ENCODE data around the gene AP1B1. TPM values are rescaled to one million over a fixed set of nuclear protein-coding genes. Genes with fewer than 3 reads are reported as not detected.

The AP1B1 gene
- total RNA-seq, 8 experiments from 2014 or later = 31.3 to 60.4 (median 45.4) TPM

DNA sequence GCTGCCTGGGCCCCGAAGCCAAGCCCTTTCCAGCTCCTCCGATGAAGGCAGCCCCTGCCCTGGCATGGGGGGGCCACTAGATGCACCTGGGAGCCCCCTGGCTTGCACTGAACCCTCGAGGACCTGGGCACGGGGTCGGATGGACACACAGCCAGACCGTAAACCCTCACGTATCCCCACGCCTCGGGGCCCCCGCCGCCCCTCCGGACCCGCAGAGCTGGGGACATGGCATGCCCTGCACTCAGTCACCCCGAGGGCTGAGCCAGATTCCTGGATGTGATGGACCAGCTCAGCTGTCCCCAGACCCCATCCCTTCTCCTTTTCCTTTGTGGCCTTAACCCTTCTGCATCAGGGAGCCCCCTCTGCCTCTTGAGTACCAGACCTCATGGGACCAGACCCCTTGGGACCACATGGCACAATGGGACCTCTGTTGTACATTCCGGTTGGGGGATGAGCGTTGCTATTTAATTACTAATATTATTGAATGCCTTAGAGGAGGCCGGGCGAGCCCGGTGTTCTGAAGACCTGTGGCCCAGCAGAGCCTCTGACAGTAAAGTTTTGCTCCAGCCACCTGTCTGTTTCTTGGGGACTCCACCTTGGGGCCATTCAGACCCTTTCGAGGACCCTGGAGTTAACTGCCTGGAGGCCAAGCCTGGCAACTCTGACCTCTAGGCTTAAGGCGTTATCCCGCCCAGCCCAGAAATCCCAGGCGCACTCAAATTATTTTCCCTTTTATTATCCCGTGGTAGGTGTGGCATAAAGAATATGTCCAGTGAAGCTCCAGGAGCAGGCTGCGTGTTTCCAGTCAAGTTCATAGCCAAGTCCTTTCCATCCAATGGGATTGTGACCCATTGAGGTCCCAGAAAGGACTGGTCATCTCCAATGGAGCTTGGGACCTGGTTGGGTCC lies 75.9 kb downstream of the AP1B1 start:
- WGBS, 10 experiments = 17 to 100% (median 93%) methylated on average over 1 to 13 of the region's 25 CpGs; no CpG with 5 or more reads in 1 of the 10 experiments
- H3K4me3 ChIP-seq = no peak overlapping the region
- peaks cover 12 to 14% of the 10 kb centered on the region in 2 donors for H3K4me1 ChIP-seq (replicated peaks in 1 of 2)
- in situ Hi-C loops (cut with MboI; ENCODE audit: low pct_unique_long_range_greater_than_20kb in 2 of 9, low sequenced_read_pairs in 9 of 9, unreplicated experiment in 9 of 9) = no loop called here
- no peak overlapping the region for H3K27ac ChIP-seq
- ATAC-seq (replicated peaks in 6 of 8) = no peak

DNA sequence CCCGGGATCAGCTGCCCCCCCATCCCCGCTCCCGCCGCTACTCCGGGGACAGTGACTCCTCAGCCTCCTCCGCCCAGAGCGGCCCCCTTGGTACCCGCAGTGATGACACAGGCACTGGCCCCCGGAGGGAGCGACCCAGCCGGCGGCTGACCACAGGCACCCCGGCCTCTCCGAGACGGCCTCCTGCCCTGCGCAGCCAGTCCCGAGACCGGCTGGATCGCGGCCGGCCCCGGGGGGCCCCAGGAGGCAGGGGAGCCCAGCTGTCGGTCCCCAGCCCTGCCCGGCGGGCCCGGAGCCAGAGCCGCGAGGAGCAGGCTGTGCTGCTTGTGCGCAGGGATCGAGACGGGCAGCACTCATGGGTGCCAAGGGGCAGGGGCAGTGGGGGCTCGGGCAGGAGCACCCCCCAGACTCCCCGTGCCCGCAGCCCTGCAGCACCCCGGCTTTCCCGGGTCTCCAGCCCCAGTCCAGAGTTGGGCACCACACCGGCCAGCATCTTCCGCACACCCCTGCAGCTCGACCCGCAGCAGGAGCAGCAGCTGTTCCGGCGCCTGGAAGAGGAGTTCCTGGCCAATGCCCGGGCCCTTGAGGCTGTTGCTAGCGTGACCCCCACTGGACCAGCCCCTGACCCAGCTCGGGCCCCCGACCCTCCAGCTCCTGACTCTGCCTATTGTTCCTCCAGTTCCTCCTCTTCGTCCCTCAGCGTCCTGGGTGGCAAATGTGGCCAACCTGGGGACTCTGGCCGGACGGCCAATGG lies 76.7 kb downstream of the AP1B1 start:
- peaks cover 12 to 14% of the 10 kb centered on the region in 2 donors for H3K4me1 ChIP-seq (replicated peaks in 1 of 2)
- ATAC-seq (replicated peaks in 6 of 8) = peak in 3 of 8 experiments; percentile 0 to 2 (median 1)
- no peak overlapping the region for H3K4me3 ChIP-seq
- 51 to 100% (median 80%) methylated on average over 1 to 9 of the region's 50 CpGs; no CpG with 5 or more reads in 6 of the 10 experiments for WGBS, 10 experiments
- no peak overlapping the region for H3K27ac ChIP-seq
- in situ Hi-C loops (cut with MboI; ENCODE audit: low pct_unique_long_range_greater_than_20kb in 2 of 9, low sequenced_read_pairs in 9 of 9, unreplicated experiment in 9 of 9) = no loop called here

DNA sequence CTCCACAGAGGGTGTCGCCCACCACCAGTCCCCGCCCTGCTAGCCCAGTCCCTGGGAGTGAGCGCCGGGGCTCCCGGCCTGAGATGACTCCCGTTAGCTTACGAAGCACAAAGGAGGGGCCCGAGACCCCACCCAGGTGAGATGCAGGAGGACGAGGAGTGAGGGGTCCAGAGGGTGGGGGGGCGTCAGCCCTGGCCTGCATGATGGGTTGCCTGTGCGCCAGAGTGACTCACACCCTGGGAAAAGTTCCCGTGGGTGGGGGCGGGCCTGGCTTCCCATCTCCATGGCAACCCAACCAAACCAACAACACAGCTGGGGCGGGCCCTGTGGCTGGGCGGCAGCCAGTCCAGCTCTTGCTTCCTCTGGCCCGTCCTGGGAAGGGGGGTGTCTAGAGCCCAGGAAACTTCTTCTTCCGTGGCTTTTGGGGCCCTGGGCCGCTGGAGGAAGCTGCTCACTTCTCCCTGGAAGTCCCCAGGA lies 77.5 kb downstream of the AP1B1 start:
- Histone ChIP-seq H3K27ac (no peak overlapping the region), H3K4me3 (no peak overlapping the region), H3K4me1 (replicated peaks in 1 of 2) (peaks cover 12 to 14% of the 10 kb centered on the region in 2 donors)
- in situ Hi-C loops (cut with MboI; ENCODE audit: low pct_unique_long_range_greater_than_20kb in 2 of 9, low sequenced_read_pairs in 9 of 9, unreplicated experiment in 9 of 9) = no loop called here
- peak; percentile 62 to 75 (median 70) for ATAC-seq (replicated peaks in 6 of 8)
- no CpG with 5 or more reads among the region's 18 CpGs for WGBS, 10 experiments

DNA sequence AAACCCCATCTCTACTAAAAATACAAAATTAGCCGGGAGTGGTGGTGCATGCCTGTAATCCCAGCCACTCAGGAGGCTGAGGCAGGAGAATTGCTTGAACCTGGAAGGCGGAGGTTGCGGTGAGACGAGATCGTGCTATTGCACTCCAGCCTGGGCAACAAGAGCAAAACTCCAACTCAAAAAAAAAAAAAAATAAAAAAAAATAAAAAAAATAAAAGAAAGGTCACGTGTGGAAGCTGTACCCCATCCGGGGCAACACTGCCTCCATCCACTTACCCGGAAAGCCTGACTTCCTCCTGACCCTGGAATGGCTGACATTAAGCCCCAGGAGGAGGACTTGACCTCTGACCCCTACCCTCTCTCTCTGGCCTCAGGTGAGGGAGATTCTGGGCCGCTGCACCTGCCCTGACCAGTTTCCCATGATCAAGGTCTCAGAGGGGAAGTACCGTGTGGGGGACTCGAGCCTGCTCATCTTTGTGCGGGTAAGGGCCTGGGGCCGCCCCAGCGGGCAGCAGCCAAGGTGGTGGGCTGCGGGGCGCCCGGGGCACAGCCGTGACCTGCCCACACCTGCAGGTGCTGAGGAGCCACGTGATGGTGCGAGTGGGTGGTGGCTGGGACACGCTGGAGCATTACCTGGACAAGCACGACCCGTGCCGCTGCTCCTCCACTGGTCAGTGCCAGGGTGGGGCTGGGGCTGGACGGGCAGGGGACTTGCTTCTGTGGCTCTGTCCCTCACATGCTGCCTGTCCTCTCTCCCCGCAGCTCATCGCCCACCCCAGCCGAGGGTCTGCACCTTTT lies 78.1 kb downstream of the AP1B1 start:
- peaks cover 12 to 14% of the 10 kb centered on the region in 2 donors for H3K4me1 ChIP-seq (replicated peaks in 1 of 2)
- in situ Hi-C loops (cut with MboI; ENCODE audit: low pct_unique_long_range_greater_than_20kb in 2 of 9, low sequenced_read_pairs in 9 of 9, unreplicated experiment in 9 of 9) = no loop called here
- no peak overlapping the region for H3K27ac ChIP-seq
- H3K4me3 ChIP-seq = no peak overlapping the region
- WGBS, 10 experiments = 54 to 94% (median 77%) methylated on average over 3 to 8 of the region's 28 CpGs; no CpG with 5 or more reads in 1 of the 10 experiments
- ATAC-seq (replicated peaks in 6 of 8) = peak in 2 of 8 experiments; percentile 1 to 7

DNA sequence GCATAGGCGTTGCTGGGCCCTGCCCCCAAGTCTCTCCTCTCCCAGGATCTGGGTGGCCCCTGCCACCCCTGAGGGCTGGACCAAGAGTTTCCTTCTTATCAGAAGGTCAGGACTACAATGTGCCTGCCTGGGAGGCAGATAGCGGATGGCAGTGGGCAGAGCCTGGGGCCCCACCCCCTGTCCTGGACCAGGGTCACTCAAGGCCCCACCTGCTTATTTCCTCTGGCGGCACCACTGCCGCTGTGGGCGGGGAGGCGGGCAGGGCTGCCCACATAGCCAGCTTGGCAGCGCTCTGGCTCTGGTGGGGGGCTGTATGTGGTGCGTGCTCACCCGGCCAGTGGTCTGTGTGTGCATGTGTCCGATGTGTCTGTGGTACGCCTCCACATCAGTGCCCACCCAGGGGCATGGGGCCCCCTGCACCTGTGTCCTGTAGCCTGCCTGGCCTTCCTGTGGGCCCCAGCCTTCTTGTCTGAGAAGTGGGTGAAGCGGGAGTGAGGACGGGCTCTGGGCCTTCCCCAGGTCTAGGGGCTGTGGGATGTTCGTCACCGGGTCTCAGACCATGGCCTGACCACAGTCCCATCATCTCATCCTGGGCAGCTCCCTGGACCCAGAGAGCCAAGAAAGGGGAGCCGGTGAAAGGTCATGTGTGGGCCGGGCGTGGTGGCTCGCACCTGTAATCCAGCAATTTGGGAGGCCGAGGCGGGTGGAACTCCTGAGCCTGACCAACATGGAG lies 78.9 kb downstream of the AP1B1 start:
- no peak overlapping the region for H3K27ac ChIP-seq
- WGBS, 10 experiments = 40 to 100% (median 100%) methylated on average over 1 to 5 of the region's 21 CpGs; no CpG with 5 or more reads in 3 of the 10 experiments
- ATAC-seq (replicated peaks in 6 of 8) = no peak
- H3K4me1 ChIP-seq (replicated peaks in 1 of 2) = peaks cover 12 to 14% of the 10 kb centered on the region in 2 donors
- in situ Hi-C loops (cut with MboI; ENCODE audit: low pct_unique_long_range_greater_than_20kb in 2 of 9, low sequenced_read_pairs in 9 of 9, unreplicated experiment in 9 of 9) = no loop called here
- no peak overlapping the region for H3K4me3 ChIP-seq

DNA sequence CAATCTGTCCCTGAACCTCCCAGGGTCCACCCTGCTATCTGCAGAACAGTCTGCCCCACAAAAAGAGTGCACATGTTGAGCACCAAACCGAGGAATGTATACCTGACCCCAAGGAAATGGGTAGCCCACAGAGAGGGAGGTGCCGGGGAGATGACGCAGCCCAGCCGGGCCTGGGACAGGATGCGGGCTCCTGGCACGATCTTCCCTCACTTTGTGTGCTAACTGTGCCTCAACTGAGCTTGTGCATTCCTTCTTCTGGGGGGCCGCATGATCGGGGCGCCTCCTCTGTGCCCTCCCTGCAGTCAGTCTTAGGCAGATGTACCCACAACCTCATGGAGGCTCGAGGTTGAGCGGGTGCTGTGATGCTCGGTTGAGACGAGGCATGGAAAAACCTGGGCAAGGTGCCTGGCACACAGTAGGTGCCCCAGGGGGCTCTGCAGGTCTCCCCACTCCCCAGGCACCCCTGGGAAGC lies 79.5 kb downstream of the AP1B1 start:
- Histone ChIP-seq H3K4me3 (no peak overlapping the region), H3K27ac (no peak overlapping the region), H3K4me1 (replicated peaks in 1 of 2) (peaks cover 12 to 14% of the 10 kb centered on the region in 2 donors)
- ATAC-seq (replicated peaks in 6 of 8) = no peak
- in situ Hi-C loops (cut with MboI; ENCODE audit: low pct_unique_long_range_greater_than_20kb in 2 of 9, low sequenced_read_pairs in 9 of 9, unreplicated experiment in 9 of 9) = no loop called here
- 13 to 97% (median 68%) methylated on average over 3 to 7 of the region's 13 CpGs; no CpG with 5 or more reads in 7 of the 10 experiments for WGBS, 10 experiments

DNA sequence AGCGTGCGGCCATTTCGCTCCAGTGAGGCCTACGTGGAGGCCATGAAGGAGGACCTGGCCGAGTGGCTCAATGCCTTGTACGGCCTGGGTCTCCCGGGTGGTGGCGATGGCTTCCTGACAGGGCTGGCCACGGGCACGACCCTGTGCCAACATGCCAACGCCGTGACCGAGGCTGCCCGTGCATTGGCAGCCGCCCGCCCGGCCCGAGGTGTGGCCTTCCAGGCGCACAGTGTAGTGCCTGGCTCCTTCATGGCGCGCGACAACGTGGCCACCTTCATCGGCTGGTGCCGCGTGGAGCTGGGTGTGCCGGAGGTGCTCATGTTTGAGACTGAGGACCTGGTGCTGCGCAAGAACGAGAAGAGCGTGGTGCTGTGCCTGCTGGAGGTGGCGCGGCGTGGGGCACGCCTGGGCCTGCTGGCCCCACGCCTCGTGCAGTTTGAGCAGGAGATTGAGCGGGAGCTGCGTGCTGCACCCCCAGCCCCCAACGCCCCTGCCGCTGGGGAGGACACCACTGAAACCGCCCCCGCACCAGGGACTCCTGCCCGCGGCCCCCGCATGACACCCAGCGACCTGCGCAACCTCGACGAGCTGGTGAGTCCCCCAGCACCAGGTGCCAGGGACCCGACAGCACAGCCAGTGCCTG lies 80.1 kb downstream of the AP1B1 start:
- in situ Hi-C loops (cut with MboI; ENCODE audit: low pct_unique_long_range_greater_than_20kb in 2 of 9, low sequenced_read_pairs in 9 of 9, unreplicated experiment in 9 of 9) = no loop called here
- H3K4me1 ChIP-seq (replicated peaks in 1 of 2) = peaks cover 12 to 14% of the 10 kb centered on the region in 2 donors
- no peak overlapping the region for H3K4me3 ChIP-seq
- no peak for ATAC-seq (replicated peaks in 6 of 8)
- H3K27ac ChIP-seq = no peak overlapping the region
- 76 to 90% (median 80%) methylated on average over 2 to 8 of the region's 50 CpGs; no CpG with 5 or more reads in 7 of the 10 experiments for WGBS, 10 experiments

DNA sequence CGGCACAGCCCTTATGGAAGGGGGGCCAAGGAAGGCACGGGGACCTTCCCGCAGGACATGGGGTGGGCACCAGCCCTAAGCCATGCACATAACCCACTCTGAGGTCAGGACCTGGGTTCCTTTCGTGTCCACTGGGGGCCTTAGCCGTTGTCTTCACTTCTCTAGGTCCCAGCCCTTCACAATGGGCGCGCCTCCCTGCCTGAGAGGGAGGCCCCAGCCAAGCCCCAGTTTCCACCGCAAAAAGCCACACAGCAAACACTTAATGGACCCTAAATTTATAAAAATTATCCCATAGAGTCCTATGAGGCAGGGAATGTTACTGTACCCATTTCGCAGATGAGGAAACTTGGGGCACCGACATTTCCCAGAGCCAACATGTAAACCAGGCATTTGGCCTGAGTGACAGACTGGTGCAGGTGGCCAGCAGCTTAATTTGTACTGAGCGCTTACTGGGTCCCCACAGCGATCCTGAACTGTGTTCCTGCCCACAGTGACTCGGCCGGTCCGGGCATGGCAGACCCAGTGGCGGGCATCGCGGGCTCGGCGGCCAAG lies 80.7 kb downstream of the AP1B1 start:
- no peak for ATAC-seq (replicated peaks in 6 of 8)
- Histone ChIP-seq H3K4me1 (replicated peaks in 1 of 2) (peaks cover 12 to 14% of the 10 kb centered on the region in 2 donors), H3K4me3 (peak overlapping the region; percentile 42 to 49 (median 47)), H3K27ac (no peak overlapping the region)
- WGBS, 10 experiments = 0 to 100% (median 72%) methylated on average over 1 to 10 of the region's 20 CpGs; no CpG with 5 or more reads in 3 of the 10 experiments
- in situ Hi-C loops (cut with MboI; ENCODE audit: low pct_unique_long_range_greater_than_20kb in 2 of 9, low sequenced_read_pairs in 9 of 9, unreplicated experiment in 9 of 9) = no loop called here

DNA sequence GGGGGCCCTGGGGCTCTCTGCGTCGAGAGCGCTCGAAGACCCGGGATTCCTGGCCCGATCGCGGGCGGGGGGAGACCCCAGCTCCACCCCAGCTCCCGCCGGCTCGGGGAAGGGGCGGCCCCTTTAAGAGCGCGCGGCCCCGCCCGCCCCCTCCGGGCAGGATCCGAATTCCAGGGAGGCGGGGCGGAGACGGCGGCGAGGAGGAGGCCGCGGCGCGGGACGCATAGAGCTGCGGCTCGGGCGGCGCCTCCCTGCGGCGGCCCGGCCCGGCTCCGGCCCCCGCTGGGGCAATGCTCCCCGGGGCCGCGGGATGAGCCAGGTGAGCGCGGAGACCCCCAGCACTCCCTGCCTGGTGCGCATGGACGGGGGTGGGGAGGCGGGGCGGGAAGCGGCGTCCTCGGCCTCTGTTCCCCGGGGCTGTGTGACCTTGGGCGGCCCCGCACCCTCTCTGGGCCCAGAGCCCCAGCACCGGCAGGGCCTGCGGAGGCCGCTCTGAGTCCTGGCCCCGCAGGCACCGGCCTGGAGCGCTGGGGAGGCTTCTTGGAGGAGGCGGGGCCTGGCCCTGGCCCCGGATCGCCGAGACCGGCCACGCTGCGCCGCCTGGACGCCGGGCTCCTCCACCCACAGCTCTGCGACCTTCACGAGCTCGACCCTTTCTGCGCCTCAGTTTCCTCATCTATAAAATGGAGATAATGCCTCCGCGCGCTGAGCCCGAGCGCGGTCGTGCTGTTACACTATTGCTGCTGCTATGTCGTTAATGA lies 81.4 kb downstream of the AP1B1 start:
- peaks cover 12 to 14% of the 10 kb centered on the region in 2 donors for H3K4me1 ChIP-seq (replicated peaks in 1 of 2)
- in situ Hi-C loops (cut with MboI; ENCODE audit: low pct_unique_long_range_greater_than_20kb in 2 of 9, low sequenced_read_pairs in 9 of 9, unreplicated experiment in 9 of 9) = no loop called here
- H3K4me3 ChIP-seq = peak overlapping the region; percentile 42 to 49 (median 47)
- peak; percentile 31 to 63 (median 54) for ATAC-seq (replicated peaks in 6 of 8)
- 14 to 50% methylated on average over 1 to 2 of the region's 83 CpGs; no CpG with 5 or more reads in 8 of the 10 experiments for WGBS, 10 experiments
- peak overlapping the region in 1 of 2 donors; percentile 64 for H3K27ac ChIP-seq

DNA sequence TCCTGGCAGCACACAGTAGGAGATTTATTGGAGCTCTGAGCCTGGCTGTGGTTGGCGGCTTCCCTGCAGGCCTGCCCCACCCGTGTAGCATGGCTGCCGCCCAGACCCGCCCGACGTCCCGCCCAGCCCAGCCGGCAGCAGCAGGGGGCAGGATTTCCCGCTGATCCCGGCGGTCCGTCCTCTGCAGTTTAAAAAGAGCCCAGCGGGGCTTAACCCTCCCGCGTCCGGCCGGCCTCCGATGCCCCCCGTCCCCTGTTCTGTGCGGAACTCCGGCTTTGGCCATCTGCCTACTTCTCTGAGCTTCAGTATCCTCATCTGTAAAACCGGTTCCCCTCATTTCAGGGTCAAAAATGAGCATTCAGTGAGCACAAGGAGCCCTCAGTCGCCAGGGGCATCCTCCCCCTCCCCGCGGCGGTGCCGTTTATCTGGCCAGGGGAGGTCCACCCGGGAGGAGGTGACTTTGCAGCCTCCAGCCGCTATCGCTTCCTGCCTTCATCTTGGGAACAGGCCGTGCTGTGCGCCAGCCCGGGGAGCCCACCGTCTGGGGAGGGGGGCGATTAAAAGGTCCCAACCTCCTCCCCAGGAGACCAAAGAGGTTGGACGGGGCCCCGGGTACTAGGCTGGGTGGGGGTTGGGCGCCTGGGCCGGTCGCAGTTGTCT lies 82.1 kb downstream of the AP1B1 start, which contains the start of gene GAS2L1:
Gene GAS2L1 (plus strand): TSS at position 476 of the 660 bp plus-strand sequence. CDS start 1,456 bp downstream, outside the sequence.
- H3K4me1 ChIP-seq (replicated peaks in 1 of 2) = peaks cover 8 to 10% of the 10 kb centered on the region in 2 donors

More for the DNA sequence above, 82.1 kb downstream of the AP1B1 start, which contains the start of gene GAS2L1:
- Histone ChIP-seq H3K27ac (peak within 1 kb of the TSS in 1 of 2 donors; percentile 64), H3K4me3 (peak within 1 kb of the TSS; percentile 42 to 49 (median 47))
- peak; percentile 39 to 61 (median 56) for ATAC-seq (replicated peaks in 6 of 8)
- WGBS, 10 experiments = 0% methylated on average over 1 to 3 of the region's 40 CpGs; no CpG with 5 or more reads in 6 of the 10 experiments
- in situ Hi-C loops (cut with MboI; ENCODE audit: low pct_unique_long_range_greater_than_20kb in 2 of 9, low sequenced_read_pairs in 9 of 9, unreplicated experiment in 9 of 9) = no loop called here
